Forelimb muscle (tissue), 1 donor: Measurements from ENCODE around the gene RCHY1. TPM values are rescaled to one million over a fixed set of nuclear protein-coding genes. Genes with fewer than 3 reads are reported as not detected.

ENCODE experiments used
- polyA plus RNA-seq: library from polyadenylated mRNA; unstranded; fragments of 120-200 nt; gene quantifications from one replicate; pipeline ENCODE4 v1.2.1, GENCODE V29; 2013; ENCODE audit not compliant: insufficient read length

RCHY1 gene
- polyA plus RNA-seq, 1 donor, result 22.7 TPM

Other genes starting within 250 kb of the RCHY1 start
- 16.0 TPM for gene THAP6, start 70 bp upstream of the RCHY1 start, polyA plus RNA-seq
- gene ODAPH, start 41.7 kb upstream of the RCHY1 start, polyA plus RNA-seq, result 0.25 TPM
- 0.14 TPM for gene CDKL2, start 116.1 kb upstream of the RCHY1 start, polyA plus RNA-seq
- 152 TPM for gene G3BP2, start 159.0 kb upstream of the RCHY1 start, polyA plus RNA-seq
- gene USO1, start 210.2 kb upstream of the RCHY1 start, polyA plus RNA-seq, result 236 TPM